ENCODE measurements around the gene GASK1A. TPM values are rescaled to one million over a fixed set of nuclear protein-coding genes. Genes with fewer than 3 reads are reported as not detected.

GASK1A gene
- total RNA-seq, 2 donors from 2014 or later: 4.0 to 5.3 TPM

- no peak overlapping the region for H3K4me3 ChIP-seq (ENCODE audit: low read length)
- peaks cover 4% of the 10 kb centered on the region for H3K9me3 Mint-ChIP-seq
- H3K27me3 Mint-ChIP-seq (ENCODE audit: insufficient read depth): no peaks in the 10 kb centered on the region
- no peak overlapping the region for H3K27ac ChIP-seq (ENCODE audit: low read depth, low read length)
- WGBS, 2 experiments (ENCODE audit: insufficient coverage in 1 of 2, insufficient read length in 1 of 2): 78 to 81% methylated on average over 5 of the region's 5 CpGs
- no peak overlapping the region for H3K4me3 Mint-ChIP-seq
- H3K36me3 Mint-ChIP-seq (ENCODE audit: low read depth): no peaks in the 10 kb centered on the region
- peaks cover 37% of the 10 kb centered on the region for H3K4me1 Mint-ChIP-seq
- peaks cover 7% of the 10 kb centered on the region for H3K4me1 ChIP-seq (ENCODE audit: control insufficient read depth, insufficient read depth, low read length)
- no peak overlapping the region for H3K27ac Mint-ChIP-seq
- H3K9ac ChIP-seq (ENCODE audit: extremely low read depth, low read length, poor library complexity, severe bottlenecking): no peak overlapping the region
- no peaks in the 10 kb centered on the region for H3K36me3 ChIP-seq (ENCODE audit: control insufficient read depth, insufficient read depth, low read length)
- H3K27me3 ChIP-seq (ENCODE audit: control insufficient read depth, insufficient read depth, low read length, poor library complexity, severe bottlenecking): no peaks in the 10 kb centered on the region
- peaks cover 24% of the 10 kb centered on the region for H3K9me3 ChIP-seq (ENCODE audit: control insufficient read depth, low read length)
- TF ChIP-seq, protein P1, sequence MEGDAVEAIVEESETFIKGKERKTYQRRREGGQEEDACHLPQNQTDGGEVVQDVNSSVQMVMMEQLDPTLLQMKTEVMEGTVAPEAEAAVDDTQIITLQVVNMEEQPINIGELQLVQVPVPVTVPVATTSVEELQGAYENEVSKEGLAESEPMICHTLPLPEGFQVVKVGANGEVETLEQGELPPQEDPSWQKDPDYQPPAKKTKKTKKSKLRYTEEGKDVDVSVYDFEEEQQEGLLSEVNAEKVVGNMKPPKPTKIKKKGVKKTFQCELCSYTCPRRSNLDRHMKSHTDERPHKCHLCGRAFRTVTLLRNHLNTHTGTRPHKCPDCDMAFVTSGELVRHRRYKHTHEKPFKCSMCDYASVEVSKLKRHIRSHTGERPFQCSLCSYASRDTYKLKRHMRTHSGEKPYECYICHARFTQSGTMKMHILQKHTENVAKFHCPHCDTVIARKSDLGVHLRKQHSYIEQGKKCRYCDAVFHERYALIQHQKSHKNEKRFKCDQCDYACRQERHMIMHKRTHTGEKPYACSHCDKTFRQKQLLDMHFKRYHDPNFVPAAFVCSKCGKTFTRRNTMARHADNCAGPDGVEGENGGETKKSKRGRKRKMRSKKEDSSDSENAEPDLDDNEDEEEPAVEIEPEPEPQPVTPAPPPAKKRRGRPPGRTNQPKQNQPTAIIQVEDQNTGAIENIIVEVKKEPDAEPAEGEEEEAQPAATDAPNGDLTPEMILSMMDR (conservative IDR thresholded peaks at IDR 0.05): no peak
- peak; percentile 49 for DNase-seq
Observed at GRCh38 chr3:43023746-43024145, 44.6 kb downstream of the GASK1A start.

- WGBS, 2 experiments (ENCODE audit: insufficient coverage in 1 of 2, insufficient read length in 1 of 2): 85 to 86% methylated on average over 5 to 6 of the region's 6 CpGs
- H3K36me3 Mint-ChIP-seq (ENCODE audit: low read depth): no peaks in the 10 kb centered on the region
- H3K9me3 Mint-ChIP-seq: peaks cover 4% of the 10 kb centered on the region
- Histone ChIP-seq H3K36me3 (ENCODE audit: control insufficient read depth, insufficient read depth, low read length) (no peaks in the 10 kb centered on the region), H3K4me3 (ENCODE audit: low read length) (no peak overlapping the region), H3K4me1 (ENCODE audit: control insufficient read depth, insufficient read depth, low read length) (peaks cover 7% of the 10 kb centered on the region), H3K9ac (ENCODE audit: extremely low read depth, low read length, poor library complexity, severe bottlenecking) (no peak overlapping the region), H3K27ac (ENCODE audit: low read depth, low read length) (no peak overlapping the region), H3K27me3 (ENCODE audit: control insufficient read depth, insufficient read depth, low read length, poor library complexity, severe bottlenecking) (no peaks in the 10 kb centered on the region), H3K9me3 (ENCODE audit: control insufficient read depth, low read length) (peaks cover 24% of the 10 kb centered on the region)
- H3K4me1 Mint-ChIP-seq: peaks cover 34% of the 10 kb centered on the region
- H3K4me3 Mint-ChIP-seq: no peak overlapping the region
- no peaks in the 10 kb centered on the region for H3K27me3 Mint-ChIP-seq (ENCODE audit: insufficient read depth)
- DNase-seq: peak; percentile 40
- TF ChIP-seq, protein P1 (conservative IDR thresholded peaks at IDR 0.05): no peak
- H3K27ac Mint-ChIP-seq: no peak overlapping the region
Observed at GRCh38 chr3:43024181-43024885, 45.2 kb downstream of the GASK1A start.

DNA sequence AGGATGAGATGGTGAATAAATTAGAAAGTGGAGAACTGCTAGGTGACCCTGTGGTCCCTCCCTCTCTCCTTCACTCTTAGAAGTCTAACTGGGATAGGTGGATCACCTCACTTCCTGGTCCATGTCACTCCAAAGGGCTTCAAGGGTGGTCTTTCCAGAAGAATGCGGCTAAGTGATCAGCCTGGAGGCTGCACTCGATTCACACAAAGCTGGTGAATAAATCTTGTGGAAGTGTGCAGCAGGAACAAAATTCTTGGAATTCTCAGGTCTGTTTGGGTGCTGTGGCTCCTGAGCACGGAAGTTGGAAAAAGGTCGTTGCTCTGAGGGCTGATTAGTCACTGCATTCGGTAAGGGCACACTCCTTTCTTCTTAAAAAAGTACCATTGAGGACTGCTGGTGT lies 46.3 kb downstream of the GASK1A start:
- H3K9ac ChIP-seq (ENCODE audit: extremely low read depth, low read length, poor library complexity, severe bottlenecking): no peak overlapping the region
- peaks cover 7% of the 10 kb centered on the region for H3K4me1 ChIP-seq (ENCODE audit: control insufficient read depth, insufficient read depth, low read length)
- no peaks in the 10 kb centered on the region for H3K36me3 Mint-ChIP-seq (ENCODE audit: low read depth)
- 76 to 87% methylated on average over 2 to 5 of the region's 5 CpGs for WGBS, 2 experiments (ENCODE audit: insufficient coverage in 1 of 2, insufficient read length in 1 of 2)
- no peaks in the 10 kb centered on the region for H3K36me3 ChIP-seq (ENCODE audit: control insufficient read depth, insufficient read depth, low read length)
- no peak overlapping the region for H3K27ac ChIP-seq (ENCODE audit: low read depth, low read length)
- peaks cover 33% of the 10 kb centered on the region for H3K4me1 Mint-ChIP-seq
- no peaks in the 10 kb centered on the region for H3K27me3 Mint-ChIP-seq (ENCODE audit: insufficient read depth)
- TF ChIP-seq, protein P1 (conservative IDR thresholded peaks at IDR 0.05): no peak
- no peaks in the 10 kb centered on the region for H3K27me3 ChIP-seq (ENCODE audit: control insufficient read depth, insufficient read depth, low read length, poor library complexity, severe bottlenecking)
- no peak overlapping the region for H3K4me3 ChIP-seq (ENCODE audit: low read length)
- H3K9me3 ChIP-seq (ENCODE audit: control insufficient read depth, low read length): peaks cover 24% of the 10 kb centered on the region
- H3K27ac Mint-ChIP-seq: no peak overlapping the region
- no peak overlapping the region for H3K4me3 Mint-ChIP-seq
- peaks cover 4% of the 10 kb centered on the region for H3K9me3 Mint-ChIP-seq
- DNase-seq: peak; percentile 41

Data from endodermal cell (in vitro differentiated cells).